PFSK-1 (cell line): ENCODE data around the gene ADO.

ENCODE experiments used
- TAF1 ChIP-seq: IDR thresholded peaks from 2 replicates; pipeline ENCODE4 v1.6.1; 2012; ENCODE audit warnings: low read length, control low read depth, borderline replicate concordance; ENCODE audit not compliant: insufficient read depth
- TF ChIP-seq, protein P1 (sequence below), 2 experiments: IDR thresholded peaks; 2 replicates each; pipeline versions ENCODE4 v1.6.1 to v1.8.0; 2011 to 2012; ENCODE audit warnings: low read depth in 2 of 2, low read length in 2 of 2, control low read depth in 1 of 2, inconsistent platforms in 1 of 2, mild to moderate bottlenecking in 1 of 2, moderate library complexity in 1 of 2; ENCODE audit not compliant: insufficient read depth in 1 of 2

DNA sequence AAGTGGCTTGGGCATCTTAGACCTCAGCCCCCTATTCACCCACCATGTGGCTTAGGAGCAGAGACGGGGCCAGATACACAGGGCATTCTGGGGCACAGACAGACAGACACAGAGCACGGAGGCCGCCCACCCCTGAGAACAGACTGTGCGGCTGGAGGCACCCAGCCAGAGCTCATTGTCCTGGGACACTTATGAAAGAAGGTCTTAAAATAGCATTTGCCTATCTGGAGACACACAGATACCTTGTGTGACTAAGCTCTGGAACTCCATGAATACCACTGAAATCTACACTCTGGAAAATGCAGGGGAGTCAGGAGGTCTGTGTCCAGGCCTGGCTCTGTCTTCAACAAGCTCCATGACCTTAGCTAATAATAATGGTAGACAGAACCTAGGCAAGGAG lies 41.4 kb upstream of the ADO start:
- TF ChIP-seq, protein P1, sequence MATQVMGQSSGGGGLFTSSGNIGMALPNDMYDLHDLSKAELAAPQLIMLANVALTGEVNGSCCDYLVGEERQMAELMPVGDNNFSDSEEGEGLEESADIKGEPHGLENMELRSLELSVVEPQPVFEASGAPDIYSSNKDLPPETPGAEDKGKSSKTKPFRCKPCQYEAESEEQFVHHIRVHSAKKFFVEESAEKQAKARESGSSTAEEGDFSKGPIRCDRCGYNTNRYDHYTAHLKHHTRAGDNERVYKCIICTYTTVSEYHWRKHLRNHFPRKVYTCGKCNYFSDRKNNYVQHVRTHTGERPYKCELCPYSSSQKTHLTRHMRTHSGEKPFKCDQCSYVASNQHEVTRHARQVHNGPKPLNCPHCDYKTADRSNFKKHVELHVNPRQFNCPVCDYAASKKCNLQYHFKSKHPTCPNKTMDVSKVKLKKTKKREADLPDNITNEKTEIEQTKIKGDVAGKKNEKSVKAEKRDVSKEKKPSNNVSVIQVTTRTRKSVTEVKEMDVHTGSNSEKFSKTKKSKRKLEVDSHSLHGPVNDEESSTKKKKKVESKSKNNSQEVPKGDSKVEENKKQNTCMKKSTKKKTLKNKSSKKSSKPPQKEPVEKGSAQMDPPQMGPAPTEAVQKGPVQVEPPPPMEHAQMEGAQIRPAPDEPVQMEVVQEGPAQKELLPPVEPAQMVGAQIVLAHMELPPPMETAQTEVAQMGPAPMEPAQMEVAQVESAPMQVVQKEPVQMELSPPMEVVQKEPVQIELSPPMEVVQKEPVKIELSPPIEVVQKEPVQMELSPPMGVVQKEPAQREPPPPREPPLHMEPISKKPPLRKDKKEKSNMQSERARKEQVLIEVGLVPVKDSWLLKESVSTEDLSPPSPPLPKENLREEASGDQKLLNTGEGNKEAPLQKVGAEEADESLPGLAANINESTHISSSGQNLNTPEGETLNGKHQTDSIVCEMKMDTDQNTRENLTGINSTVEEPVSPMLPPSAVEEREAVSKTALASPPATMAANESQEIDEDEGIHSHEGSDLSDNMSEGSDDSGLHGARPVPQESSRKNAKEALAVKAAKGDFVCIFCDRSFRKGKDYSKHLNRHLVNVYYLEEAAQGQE (IDR thresholded peaks at IDR 0.05; ENCODE audit: insufficient read depth in 1 of 2, low read depth in 2 of 2, low read length in 2 of 2), result no peak
- no peak for TF ChIP-seq TAF1
